ENCODE results near the gene GNPTAB. TPM values are rescaled to one million over a fixed set of nuclear protein-coding genes. Genes with fewer than 3 reads are reported as not detected.
"Not testable (repeated sequence)": the region's sequence is repeated elsewhere in the genome, so short reads cannot be mapped to it uniquely, and the experiment has no call there.

GNPTAB gene
- polyA plus RNA-seq (2014; cell fraction: cytosol; rRNA removed) = 10.1 and 14.2 TPM in 2 replicates
- 8.1 and 13.5 TPM in 2 replicates for polyA plus RNA-seq (2014; cell fraction: nucleus; rRNA removed)

DNA sequence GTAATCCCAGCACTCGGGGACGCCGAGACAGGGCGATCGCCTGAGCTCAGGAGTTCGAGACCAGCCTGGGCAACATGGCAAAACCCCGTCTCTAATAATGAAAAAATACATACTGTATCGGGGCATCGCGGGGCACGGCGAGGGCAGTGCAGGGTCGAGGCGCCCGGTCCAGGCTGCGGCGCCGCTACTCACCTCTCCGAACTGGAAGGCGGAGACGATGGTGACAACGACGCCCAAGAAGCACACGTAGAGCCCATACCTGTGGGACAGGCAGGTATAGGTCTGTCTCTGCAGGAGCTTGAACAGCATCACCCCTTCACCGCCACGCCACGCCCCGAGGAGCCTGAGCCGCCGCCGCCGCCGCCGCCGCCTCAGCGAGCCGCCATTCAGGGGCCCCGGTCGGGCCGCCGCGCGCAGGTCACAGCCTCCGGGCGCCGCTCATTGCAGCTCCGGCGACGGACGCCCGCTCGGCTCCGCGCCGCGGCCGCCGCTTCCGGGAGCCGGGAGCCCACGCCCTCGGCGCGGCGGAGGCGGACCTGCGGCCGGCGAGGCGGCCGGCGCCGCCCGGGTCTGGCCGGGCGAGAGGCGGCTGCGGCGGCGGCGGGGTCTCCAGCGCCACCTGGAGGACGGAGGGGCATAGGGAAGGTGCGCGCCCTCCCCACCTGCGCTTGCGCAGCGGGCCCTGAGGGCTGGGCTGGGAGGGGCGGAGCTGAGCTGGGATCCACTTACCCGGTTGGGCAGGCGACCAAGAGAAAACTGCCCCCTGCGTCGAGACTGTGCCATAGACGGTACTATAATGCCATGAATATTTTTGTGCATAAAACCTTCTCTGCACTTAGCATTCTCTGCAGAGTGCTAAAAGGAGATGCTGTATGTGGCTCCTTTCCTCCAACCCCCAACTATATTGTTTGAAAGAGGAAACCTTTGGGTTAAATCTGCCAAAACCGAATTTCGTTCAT, at the start of gene GNPTAB:
Gene GNPTAB (minus strand): TSS at position 593 of the 959 bp plus-strand sequence. CDS start 284 bp downstream, at position 309.
- peak; percentile 88 for DNase-seq (ENCODE audit: low spot score)

- no peak for DNase-seq (ENCODE audit: low spot score)
Observed at GRCh38 chr12:101878243-101878821, 47.6 kb upstream of the GNPTAB start.

- peak; percentile 10 for DNase-seq (ENCODE audit: low spot score)
Observed at GRCh38 chr12:101877806-101878242, 47.1 kb upstream of the GNPTAB start.

DNA sequence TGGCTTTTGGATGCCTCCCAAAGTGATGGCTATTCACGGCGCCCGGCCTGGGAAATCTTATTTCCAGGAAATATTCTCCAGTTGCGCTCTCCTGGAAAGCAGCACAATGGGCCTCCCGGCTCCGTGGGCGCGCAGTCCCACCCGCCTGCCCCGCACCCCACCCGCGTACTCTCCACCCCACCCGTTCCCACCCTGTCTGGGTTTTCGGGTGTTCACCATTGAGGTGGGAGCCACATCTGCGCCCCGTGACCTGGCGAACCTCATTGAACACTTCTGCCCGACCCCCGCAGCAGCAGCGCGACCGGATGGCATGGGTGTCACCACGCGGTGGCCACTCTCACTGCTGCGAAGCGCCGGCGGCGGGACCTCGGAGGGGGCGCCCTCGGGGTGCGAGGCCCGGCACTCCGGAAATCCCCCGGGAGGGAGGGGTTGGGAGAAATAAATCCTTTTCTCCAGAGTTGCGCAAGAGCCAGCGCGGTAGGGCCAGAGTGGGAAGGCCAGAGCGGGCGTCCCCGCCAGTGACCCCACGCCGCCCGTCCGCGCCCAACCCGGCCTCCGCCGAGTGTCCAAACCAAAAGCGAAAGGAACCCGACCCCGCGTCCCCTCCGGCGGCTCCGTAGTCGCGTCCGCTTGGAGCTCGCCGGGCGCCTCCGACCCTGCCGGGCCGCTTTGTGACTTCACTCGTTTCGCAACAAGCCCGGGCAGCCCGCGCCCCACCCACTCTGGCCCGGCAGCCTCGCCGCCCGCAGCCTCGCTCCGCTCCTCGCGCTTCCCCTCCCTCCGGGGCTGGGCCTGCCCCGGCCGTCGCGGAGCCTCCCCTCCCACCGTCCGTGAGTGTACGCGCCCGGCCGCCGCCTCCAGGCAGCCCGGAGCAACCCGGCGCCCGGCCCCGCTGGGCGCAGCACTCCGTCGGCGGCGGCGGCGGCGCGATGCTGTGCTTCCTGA, 46.4 kb upstream of the GNPTAB start, which contains the start of gene DRAM1:
Gene DRAM1 (plus strand): TSS at position 720 of the 945 bp plus-strand sequence. CDS start 210 bp downstream, at position 930.
- DNase-seq (ENCODE audit: low spot score) = peak; percentile 26

GRCh38 chr12:101876322-101876860, 45.6 kb upstream of the GNPTAB start:
- DNase-seq (ENCODE audit: low spot score) = no peak

GRCh38 chr12:101875162-101875561, 44.4 kb upstream of the GNPTAB start:
- DNase-seq (ENCODE audit: low spot score) = no peak

- DNase-seq (ENCODE audit: low spot score) = no peak
Observed at GRCh38 chr12:101870925-101871324, 40.2 kb upstream of the GNPTAB start.

GRCh38 chr12:101867619-101868018, 36.9 kb upstream of the GNPTAB start:
- DNase-seq (ENCODE audit: low spot score) = not testable (repeated sequence)

DNA sequence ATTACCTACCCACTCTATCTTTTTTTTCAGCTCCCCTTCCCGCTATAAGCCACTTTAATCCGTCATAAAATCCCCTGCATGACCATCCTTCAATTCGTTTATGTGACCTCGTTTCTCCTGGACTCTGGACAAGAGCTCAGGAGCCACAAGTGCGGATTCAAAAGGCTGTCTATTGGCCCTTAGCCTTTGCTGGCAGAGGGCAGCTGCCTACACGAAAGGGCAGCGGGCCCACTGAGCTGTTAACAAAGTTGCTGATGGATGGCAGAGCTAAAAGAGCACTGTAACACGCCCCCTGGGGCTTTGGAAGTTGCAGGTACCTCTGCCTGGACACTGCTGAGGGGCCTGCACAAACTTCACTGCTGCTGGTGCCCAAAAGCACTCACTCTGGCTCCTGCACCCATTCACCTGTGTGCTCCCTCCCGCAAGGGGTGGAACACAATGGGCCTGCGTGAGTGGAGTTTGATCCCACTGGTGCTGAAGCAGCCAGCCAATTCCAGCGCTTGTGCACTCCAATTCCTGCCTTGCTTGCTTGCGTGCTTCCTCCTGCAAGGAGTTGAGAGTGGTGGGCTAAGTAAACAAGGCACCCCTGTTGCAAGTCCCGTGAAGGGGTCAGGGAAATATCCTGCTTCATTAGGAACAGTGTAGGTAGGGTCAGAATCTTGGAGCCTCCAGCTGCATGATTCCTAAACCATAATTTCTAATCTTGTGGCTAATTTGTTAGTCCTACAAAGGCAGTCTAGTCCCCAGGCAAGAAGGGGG, 36.0 kb upstream of the GNPTAB start:
- no peak for DNase-seq (ENCODE audit: low spot score)

DNA sequence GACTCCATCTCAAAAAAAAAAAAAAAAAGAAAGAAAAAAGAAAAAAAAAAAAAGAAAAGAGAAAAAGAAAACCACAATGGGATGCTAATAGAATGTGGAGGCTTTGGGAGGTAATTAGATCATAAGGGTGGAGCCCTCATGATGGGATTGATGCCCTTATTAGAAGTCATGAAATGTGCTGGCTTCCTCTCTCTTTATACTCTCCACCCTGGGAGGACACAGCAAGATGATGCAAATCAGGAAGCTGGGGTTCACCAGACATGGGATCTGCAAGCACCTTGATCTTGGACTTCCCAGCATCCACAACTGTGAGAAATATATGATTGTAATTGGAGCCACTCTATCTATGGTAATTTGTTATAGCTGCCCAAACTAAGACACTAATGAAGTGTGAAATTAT, 33.2 kb upstream of the GNPTAB start:
- no peak for DNase-seq (ENCODE audit: low spot score)

DNA sequence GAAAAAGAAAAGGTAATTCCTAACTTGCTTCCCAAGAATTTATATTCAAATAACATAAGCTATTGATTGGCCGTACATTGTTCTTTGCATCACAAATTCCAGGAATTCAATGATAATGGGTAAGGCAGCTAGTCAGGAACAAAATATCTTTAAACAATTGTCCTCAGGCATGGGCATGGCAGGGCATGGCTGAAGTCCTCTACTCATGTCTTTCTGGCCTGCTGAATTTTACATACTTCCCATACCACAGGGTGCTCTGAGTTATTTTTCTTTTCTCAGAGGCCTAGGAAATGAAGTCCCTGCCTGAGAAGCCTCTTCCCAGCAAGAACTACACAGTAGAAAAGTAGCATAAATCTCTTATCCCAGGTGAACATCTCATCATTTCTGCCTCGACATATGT, 31.5 kb upstream of the GNPTAB start:
- DNase-seq (ENCODE audit: low spot score) = no peak

DNA sequence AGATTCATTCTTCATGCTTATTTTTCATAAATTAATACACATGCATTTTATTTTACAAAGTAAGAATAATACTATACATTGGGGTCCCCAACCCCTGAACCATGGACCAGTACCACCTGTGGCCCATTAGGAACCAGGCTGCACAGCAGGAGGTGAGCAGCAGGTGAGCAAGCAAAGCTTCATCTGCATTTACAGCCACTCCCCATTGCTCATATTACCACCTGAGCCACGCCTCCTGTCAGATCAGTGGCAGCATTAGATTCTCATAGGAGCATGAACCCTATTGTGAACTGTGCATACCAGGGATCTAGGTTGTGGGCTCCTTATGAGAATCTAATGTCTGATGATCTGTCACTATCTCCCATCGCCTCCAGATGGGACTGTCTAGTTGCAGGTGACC, 30.9 kb upstream of the GNPTAB start:
- not testable (repeated sequence) for DNase-seq (ENCODE audit: low spot score)

GRCh38 chr12:101859664-101860607, 29.2 kb upstream of the GNPTAB start:
- DNase-seq (ENCODE audit: low spot score) = no peak

- no peak for DNase-seq (ENCODE audit: low spot score)
Observed at GRCh38 chr12:101858361-101858760, 27.6 kb upstream of the GNPTAB start.

DNA sequence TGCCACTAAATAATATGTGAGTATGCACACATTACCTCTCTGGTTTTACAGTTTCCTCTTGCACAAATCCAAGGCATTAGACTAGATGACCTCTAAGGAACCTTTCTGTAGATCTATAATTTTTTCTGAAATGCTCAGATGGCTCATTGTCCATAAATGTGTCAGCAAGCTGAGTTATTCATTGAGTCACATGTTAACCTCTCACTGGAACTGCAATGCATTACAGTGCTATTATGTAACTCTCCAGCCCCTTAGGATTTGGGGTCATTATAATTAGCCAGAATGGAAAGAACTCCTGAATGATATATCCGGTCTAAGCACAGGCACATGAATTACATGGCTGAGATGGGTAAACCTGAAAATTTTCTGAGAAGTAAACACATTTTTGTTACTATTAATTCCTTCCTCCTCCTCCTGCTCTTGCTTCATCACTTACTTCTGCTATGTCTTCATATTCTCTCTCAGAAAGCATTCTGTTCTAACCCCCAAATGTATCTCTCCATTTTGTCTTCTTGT, 26.3 kb upstream of the GNPTAB start:
- no peak for DNase-seq (ENCODE audit: low spot score)

- not testable (repeated sequence) for DNase-seq (ENCODE audit: low spot score)
Observed at GRCh38 chr12:101856614-101857013, 25.9 kb upstream of the GNPTAB start.

DNA sequence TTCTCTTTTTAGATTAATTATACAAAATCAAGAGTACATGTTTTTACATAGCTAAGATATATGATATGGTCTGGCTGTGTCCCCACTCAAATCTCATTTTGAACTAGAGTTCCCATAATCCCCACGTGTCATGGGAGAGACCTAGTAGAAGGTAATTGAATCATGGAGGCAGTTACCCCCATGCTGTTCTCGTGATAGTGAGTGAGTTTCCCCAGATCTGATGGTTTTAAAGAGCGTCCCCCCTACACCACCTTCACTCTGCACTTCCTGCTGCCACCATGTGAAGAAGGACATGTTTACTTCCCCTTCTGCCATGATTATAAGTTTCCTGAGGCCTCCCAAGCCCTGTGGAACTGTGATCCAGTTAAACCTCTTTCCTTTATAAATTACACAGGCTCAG, 25.2 kb upstream of the GNPTAB start:
- no peak for DNase-seq (ENCODE audit: low spot score)

DNA sequence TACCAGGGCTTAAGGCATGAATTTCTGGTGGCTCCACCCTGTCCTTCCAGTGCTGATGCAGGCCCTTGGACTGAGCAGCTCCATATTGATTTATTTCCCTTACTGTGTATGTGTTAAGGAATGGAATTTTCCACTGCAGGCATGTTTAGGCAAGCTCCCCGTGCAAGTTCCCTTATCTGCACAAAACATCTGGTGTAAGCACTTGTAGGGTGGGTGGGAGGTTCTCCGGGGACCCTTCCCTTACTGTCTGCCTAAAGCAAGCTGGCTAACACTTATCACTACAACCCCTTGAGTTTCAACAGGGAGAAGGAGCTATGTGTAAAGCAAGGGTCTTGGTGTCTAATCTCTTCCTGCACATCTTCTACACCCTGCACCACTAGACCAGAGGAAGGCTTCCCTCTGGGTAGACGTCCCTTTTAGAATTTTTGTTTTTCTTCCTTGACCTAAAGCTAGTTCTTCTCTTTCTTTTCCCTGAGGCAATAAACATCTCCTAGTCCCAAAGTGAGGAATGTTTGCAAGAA, 24.7 kb upstream of the GNPTAB start:
- DNase-seq (ENCODE audit: low spot score) = peak; percentile 30

GRCh38 chr12:101854747-101855146, 24.0 kb upstream of the GNPTAB start:
- no peak for DNase-seq (ENCODE audit: low spot score)

Data from SK-N-DZ (cell line).